Right ventricle myocardium superior (tissue), 1 donor: ENCODE results near the gene SH2D3A. TPM values are rescaled to one million over a fixed set of nuclear protein-coding genes. Genes with fewer than 3 reads are reported as not detected.
"Not testable (repeated sequence)": the region's sequence is repeated elsewhere in the genome, so short reads cannot be mapped to it uniquely, and the experiment has no call there.

Experiments
- ATAC-seq: fragments of 200-7000 bp; cut with Tn5 transposase; one replicate; pipeline ENCODE4 v1.9.1; 2020; ENCODE audit warnings: mild to moderate bottlenecking; ENCODE audit not compliant: poor library complexity
- DNase-seq: peaks from one replicate; pipeline ENCODE4 v3.0.0-alpha.2; 2020
- intact Hi-C: fragments of 100-400 bp; cut with DNase I; formaldehyde crosslinking; loops from one replicate; pipeline ENCODE4 v1.11.2; 2022
- total RNA-seq: library from RNA; stranded (reverse); fragmentation: NEBNext Ultra II Directional; extraction: Animal tissue kit (Norgen Biotek cat#: 25700); gene quantifications from one replicate; pipeline ENCODE4 v1.2.1, GENCODE V29; 2021
- donor health status: DM: no; HTN: yes; CAD: no; lungs with severe emphysema.

The SH2D3A gene
- total RNA-seq, 1 donor from 2014 or later, result not detected

DNA sequence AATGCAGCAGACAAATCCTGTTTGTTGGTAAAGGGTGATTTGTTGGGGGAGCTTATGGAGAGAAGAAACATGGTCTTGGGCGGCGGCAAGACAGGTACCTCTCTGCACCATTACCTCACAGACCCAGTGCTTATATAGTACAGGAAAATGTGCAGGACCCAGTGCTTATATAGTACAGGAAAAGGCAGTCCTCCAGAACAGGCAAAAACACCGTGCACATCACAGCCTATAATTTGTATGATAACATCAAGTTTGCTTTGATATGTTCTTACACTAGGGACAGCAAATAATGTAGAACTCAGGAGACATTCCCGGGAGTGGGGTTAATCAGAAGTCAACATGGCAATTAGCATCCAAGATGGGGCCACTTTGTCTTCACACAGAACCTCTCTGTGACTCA lies 26.2 kb upstream of the SH2D3A start:
- intact Hi-C loops, result no loop called here
- ATAC-seq, result no peak
- no peak for DNase-seq

DNA sequence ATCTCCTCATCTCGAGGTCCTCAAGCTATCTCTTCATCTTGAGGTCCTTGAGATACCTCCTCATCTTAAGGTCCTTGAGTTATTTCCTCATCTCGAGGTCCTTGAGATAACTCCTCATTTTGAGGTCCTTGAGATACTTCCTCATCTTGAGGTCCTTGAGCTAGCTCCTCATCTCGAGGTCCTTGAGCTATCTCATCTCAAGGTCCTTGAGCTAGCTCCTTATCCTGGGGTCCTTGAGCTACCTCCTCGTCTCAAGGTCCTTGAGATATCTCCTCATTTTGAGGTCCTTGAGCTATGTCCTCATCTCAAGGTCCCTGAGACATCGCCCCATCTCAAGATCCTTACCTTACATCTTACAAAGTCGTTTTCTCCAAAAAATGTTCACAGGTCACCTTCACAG lies 24.0 kb upstream of the SH2D3A start:
- intact Hi-C loops, result no loop called here
- DNase-seq, result no peak
- ATAC-seq, result no peak

DNA sequence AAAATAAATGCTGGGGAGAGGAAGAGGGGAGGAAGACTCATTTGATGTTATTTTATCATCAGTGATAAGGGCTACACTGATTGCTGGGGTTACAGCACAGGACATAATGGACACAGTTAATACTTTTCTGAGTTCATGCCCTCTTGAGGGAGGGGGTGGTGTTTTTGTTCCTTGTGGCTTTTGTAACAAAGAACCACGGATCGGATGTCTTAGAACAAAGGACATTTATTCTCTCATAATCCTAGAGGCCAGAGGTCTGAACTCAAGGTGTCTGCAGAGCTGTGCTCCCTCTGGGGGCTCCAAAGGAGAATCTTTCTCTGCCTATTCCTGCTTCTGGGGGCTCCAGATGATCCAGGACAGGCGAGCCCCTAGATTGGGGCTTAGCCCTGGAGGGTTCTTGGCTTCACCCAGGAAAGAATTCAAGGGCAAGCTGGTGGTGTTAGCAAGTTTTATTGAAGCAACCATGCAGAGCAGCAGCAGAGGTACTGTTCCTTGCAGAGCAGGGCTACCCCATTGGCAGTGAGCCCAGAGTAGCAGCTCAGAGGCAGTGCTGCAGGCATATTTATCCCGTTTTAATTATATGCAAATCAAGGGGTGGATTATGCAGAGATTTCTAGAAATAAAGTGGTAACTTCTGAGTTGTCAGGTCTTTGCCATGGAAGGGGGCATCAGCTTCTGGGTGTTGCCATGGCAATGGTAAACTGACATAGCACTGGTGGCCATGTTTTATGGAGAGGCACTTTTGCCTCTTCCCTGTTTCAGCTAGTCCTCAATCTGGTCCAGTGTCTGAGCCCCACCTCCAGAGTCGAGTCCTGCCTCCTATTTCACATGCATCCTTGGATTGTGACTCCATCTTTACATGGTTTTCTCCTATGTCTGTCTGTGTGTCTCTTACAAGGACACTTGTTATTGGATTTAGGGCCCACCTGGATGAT lies 23.2 kb upstream of the SH2D3A start:
- ATAC-seq (no peak), DNase-seq (no peak)
- intact Hi-C loops, result no loop called here

DNA sequence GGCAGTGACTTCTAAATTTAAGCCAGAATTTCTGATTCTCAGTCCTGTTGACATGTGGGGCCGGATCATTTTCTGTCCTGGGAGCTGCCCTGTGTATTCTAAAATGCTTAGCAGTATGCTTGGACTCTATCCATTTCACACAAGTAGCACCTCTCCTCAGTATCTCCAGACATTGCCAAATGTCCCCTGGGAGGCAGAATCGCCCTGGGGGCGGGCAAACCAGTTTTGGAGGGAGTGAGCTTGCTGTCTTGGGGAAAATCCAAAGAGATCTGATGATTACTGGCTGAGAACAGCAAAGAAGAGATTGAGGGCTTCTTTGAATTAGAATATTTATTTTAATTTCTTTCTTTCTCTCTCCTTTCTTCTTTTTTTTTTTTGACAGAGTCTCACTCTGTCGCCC lies 21.7 kb upstream of the SH2D3A start:
- no peak for ATAC-seq
- intact Hi-C loops, result no loop called here

DNA sequence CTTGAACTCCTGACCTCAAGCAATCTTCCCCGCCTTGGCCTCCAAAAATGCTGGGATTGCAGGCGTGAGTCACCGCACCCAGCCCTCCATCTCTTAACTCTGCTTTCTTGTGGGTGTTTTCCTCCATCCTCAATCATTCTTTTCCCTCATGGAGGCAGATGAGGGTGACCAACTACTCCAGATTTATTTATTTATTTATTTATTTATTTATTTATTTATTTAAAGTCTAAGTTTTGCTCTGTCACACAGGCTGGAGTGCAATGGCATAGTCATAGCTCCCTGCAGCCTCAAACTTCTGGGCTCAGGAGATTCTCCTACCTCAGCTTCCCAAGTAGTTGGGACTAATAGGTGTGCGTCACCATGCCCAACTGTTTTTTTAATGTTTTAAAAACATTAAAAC lies 20.2 kb upstream of the SH2D3A start:
- intact Hi-C loops, result no loop called here

More for the DNA sequence above, 21.7 kb upstream of the SH2D3A start:
- DNase-seq, result no peak

DNA sequence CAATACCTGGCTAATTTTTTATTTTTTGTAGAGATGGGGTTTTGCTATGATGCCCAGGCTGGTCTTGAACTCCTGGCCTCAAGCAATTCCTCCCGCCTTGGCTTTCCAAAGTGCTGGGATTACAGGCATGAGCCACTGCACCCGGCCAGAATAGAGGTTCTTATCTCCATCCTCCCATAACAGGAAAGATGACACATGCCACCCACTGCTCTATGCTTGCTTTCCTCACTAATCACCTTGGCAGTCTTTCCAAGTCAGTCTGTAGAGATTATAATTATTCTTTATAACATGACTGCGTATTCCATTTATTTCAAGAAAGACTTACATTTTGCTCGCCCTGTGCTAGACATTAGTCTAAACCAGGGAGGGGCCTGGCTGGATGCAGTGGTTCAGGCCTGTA lies 12.0 kb upstream of the SH2D3A start:
- intact Hi-C loops, result no loop called here
- DNase-seq, result no peak
- ATAC-seq, result no peak

More for the DNA sequence above, 20.2 kb upstream of the SH2D3A start:
- no peak for ATAC-seq
- no peak for DNase-seq

DNA sequence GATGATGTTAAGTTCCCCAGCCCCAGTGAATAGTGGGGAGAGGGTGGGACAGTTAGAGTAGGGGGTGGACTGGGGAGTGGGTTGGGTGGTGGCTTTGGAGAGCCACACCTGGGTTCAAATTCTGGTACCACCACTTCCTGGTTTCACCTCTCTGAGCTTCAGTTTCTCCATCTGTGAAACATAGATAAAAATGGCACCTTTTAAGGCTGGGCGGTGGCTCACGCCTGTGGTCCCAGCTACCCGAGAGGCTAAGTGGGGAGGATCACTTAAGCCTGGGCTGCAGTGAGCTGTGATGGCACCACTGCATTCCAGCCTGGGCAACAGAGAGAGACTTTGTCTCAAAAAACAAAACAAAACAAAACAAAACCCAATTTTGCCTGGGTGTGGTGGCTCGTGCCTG lies 11.2 kb upstream of the SH2D3A start:
- no peak for ATAC-seq
- intact Hi-C loops, result no loop called here
- DNase-seq, result no peak

DNA sequence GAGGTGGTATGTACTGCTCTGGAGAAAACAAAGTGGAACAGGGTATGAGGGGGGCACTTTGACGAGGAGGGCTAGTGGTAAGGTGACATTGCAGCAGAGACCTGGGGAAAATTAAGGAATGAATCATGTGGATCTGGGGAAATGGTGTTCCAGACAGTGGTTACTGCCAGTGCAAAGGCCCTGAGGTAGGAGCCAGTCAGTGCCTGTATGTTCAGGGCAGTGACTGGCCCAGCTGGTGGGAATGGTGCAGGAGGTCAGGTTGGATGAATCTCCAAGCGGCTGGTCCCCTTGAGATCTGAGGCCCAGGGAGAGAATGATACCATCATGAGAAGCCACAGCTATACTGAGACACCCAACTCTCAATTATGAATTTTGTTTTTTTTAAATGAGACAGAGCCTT lies 10.2 kb upstream of the SH2D3A start:
- intact Hi-C loops, result no loop called here
- ATAC-seq (no peak), DNase-seq (no peak)

DNA sequence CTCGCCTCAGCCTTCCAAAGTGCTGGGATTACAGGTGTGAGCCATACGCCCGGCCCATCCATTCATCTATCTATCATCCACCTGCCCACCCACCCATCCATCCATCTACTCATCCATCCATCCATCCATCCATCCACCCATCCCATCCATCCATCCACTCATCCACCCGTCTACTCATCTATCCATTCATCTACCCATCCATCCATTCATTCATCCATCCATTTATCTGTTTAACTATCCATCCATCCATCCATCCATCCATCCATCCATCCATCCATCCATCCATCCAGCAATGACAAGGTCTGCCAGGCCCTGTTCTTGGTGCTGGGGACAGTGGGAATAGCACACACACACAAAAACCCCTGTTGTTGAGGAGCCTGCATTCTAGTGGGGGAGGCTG lies 9.8 kb upstream of the SH2D3A start:
- ATAC-seq, result no peak
- no peak for DNase-seq
- intact Hi-C loops, result no loop called here

DNA sequence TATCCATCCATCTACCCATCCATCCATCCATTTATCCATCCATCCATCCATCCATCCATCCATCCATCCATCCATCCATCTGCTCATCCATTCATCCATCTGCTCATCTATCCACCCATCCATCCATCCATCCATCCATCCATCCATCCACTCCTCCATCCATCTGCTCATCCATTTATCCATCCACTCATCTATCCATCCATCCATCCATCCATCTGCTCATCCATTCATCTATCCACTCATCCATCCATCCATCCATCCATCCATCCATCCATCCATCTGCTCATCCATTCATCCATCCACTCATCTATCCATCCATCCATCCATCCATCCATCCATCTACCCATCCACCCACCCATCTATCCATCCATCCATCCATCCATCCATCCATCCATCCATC lies 8.8 kb upstream of the SH2D3A start:
- ATAC-seq, intact Hi-C loops, DNase-seq: not testable (repeated sequence)

DNA sequence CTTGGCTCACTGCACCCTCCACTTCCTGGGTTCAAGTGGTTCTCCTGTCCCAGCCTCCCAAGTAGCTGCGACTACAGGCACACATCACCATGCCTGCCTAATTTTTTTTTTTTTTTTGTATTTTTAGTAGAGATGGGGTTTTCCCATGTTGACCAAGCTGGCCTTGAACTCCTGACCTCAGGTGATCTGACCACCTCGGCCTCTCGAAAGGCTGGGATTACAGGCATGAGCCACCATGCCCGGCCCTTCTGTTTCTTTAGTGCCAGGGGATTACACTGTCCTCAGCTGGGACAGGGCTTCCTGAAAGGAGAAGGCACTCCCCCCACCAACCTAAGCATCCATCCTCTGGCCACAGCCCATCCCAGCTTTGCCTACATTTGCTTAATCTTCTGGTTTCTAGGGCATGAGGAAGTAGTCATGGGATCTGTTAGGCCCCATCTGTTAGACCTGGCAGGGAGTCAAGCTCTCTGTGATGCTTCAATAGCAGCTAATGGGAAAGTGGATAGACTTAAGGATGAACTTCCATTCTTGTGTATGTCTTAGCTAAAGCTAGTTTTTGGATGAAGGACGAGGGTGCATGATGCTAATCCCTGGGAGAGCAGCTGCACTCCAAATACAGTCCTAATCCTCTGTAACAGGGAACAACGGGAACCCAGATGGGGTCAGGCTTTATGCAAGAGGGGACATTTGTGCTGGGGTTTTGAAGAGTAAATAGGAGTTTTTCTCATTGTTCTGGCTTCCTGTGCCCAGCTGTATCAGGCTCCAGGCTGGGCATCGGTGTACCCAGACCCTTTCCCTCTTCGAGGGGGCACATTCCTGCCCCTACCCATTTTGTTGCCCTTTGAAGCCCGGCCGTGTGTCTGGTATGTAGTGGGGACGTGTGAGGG lies 7.8 kb upstream of the SH2D3A start:
- ATAC-seq, result peak; percentile 23
- DNase-seq, result no peak
- intact Hi-C loops, result no loop called here

DNA sequence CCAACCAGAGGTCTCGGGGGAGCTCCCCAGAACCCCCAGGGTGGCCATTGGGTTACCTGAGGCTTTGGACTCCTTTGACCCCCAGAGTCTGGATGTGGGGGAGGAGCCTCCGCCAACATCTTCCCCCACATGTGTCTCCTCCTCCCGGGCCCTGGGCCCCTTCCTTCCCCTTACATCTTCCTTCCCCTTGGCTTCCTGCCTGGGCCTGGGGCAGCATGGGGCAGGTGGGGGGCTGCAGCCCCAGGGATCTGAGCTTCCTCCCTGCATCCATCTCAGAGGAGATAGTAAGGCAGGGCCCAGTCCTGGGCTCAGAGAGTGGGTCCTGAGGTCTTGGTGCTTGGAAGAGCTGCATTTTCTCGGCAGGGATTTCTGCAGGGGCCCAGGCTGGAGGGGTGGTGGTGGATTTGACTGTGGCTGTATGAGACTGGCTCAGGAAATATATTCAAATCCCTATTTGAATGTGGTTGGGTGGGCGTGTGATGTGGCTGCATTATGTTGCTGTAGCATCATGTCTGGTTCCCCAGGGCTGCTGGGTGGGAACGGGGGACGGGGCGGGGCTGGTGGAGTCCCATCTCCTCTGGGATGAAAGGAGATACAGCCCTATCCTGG lies 6.2 kb upstream of the SH2D3A start:
- intact Hi-C loops, result no loop called here
- DNase-seq, result peak; percentile 72
- peak; percentile 71 for ATAC-seq

DNA sequence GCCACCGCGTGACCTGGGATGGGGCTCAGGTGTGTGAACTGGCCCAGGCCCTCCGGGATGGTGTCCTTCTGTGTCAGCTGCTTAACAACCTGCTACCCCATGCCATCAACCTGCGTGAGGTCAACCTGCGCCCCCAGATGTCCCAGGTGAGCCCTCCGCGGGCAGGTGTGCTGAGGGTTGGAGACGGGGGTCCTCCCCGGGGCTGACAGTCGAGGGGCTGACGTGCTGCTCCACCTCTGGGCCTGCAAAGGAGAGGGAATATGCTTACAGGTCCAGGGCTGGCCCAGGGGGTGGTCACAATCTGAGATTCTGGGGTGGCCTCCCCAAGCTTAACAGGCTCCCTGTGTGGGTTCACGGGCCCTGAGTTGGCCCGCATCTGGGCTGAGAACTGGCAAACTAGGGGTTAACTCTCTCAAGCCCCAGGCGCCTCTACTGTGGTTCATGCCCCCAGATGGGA lies 5.7 kb upstream of the SH2D3A start:
- intact Hi-C loops, result no loop called here
- ATAC-seq (no peak), DNase-seq (no peak)

DNA sequence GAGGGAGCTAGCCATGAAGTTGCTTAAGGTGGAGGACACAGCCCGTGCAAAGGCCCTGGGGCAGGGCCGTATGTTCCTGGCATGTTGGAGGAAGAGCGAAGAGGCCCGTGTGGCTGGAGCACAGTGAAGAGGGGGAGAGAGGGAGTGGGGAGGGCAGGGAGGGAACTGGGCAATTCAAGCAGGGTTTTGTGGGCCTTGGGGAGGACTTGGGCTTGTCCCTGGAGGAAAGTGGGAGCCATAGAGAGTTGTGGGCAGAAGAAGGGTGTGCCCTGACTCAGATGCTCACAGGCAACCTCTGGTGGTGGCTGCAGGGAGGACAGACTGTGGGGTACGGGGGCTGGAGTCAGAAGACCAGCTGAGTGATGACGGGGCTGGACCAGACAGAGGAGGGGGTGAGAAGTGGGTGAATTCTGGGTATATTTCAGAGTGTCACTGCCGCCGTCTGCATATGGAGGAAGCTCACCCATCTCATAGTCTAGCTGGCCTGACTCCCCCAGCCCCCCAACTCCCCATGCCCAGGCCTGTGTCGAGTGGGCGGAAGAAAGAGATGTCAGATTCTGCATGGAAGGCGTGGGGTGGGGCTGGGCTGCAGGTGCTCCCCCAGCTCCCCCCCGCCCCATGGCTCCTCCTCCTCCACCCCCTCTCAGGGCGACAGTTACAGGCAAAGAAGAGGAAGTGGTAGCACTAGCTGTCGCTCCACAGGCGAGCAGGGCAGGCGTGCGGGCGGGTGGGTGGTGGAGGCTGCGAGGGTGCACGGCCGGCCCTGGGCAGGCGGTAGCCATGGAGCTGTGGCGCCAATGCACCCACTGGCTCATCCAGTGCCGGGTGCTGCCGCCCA lies 5.0 kb upstream of the SH2D3A start, which contains the start of gene VAV1:
Gene VAV1, plus strand, starts transcription at position 681 of the 838 bp plus-strand sequence. Its CDS starts 100 bp downstream, at position 781.
- DNase-seq (peak; percentile 80), ATAC-seq (peak; percentile 80)
- intact Hi-C loops, result no loop called here

DNA sequence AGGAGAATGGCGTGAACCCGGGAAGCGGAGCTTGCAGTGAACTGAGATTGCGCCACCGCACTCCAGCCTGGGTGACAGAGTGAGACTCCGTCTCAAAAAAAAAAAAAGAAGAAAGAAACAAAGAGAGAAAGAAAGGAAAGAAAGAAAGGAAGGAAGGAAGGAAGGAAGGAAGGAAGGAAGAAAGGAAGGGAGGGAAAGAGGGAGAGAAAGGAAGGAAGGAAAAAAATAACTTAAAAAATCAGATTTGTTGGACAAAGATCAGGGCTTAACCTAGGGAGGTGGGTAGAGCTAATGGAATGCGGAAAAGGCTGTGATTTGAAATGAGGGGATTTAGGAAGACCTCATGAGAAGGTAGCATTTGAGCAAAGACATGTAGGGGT lies 4.4 kb upstream of the SH2D3A start:
- DNase-seq, intact Hi-C loops, ATAC-seq: not testable (repeated sequence)

DNA sequence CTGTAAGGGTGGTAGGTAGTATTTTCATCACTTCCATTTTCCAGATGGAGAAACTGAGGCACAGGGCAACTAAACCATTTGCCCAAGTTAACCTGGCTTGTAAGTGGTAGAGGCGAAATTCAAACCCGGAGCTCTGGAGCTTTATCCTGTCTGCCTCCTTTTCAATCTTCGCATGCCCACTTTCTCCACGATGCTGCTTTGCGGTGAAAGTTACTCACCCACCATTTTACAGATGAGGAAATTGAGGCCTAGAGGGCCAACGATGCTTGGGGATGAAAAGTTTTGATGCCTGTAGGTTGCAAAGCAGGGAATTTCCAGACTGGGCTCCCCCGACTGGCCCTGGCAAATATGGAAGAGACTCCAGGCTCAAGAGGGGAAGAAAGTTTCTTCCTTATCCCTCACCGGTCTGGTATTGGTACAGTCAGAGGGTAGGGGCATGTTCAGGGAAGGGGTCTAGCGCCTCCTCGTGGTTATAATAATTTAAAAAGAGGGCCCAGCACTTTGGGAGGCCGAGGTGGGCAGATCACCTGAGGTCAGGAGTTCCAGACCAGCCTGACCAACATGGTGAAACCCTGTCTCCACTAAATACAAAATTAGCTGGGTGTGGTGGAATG lies 1.9 kb upstream of the SH2D3A start:
- no peak for DNase-seq
- ATAC-seq, result no peak
- intact Hi-C loops, result no loop called here

DNA sequence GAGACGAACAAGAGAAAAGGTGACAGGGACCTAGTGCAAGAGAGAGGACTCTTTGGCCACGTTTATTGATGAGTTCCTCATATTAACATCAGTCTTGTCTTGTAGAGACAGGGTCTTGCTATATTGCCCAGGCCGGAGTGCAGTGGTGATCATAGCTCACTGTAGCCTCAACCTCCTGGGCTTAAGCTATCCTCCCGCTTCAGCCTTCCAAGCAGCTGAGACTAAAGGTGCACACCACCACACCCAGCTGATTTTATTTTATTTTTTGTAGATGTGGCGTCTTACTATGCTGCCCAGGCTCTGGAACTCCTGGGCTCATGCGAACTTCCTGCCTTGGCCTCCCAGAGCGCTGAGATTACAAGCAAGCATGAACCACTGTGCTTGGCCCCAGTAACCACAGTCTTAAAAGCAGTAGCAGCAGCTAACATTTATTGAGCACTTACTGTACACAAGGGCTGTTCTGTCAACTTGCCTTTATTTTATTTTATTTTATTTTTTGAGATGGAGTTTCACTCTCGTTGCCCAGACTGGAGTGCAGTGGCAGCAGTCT lies 1.1 kb upstream of the SH2D3A start:
- intact Hi-C loops, result no loop called here
- ATAC-seq, result no peak
- no peak for DNase-seq

DNA sequence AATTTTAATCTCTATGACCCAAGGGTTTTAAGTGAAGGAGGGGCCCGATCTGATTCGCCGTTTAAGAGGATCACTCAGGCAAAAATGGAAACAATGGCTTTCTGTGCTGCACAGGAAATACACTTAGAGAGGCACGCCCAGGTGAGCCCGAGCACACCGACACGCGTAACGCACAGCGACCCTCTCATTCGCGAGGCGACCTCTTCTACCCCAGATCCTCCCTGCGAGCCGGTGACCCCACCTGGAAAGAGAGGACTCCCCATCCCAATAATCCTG lies 216 bp downstream of the SH2D3A start:
- intact Hi-C loops, result no loop called here
- no peak for DNase-seq
- ATAC-seq, result peak; percentile 26
